DMS79 (cell line): ENCODE data around the gene HAAO.
"Not testable (repeated sequence)": the region's sequence is repeated elsewhere in the genome, so short reads cannot be mapped to it uniquely, and the experiment has no call there.

Experiments
- DNase-seq: peaks from one replicate; lab custom pipeline; 2025; lab: John Stamatoyannopoulos, UW

Gene HAAO

GRCh38 chr2:42748840-42749239 is 43.5 kb downstream of the HAAO start:
- no peak for DNase-seq

GRCh38 chr2:42747422-42747821 is 45.0 kb downstream of the HAAO start:
- DNase-seq: no peak

- DNase-seq: no peak
Measured at GRCh38 chr2:42744545-42745082, 47.8 kb downstream of the HAAO start.

- no peak for DNase-seq
Measured at GRCh38 chr2:42743659-42743990, 48.8 kb downstream of the HAAO start.

- no peak for DNase-seq
Measured at GRCh38 chr2:42742740-42743658, 49.4 kb downstream of the HAAO start.

- no peak for DNase-seq
Measured at GRCh38 chr2:42741140-42741539, 51.2 kb downstream of the HAAO start.

GRCh38 chr2:42736598-42737322 is 55.6 kb downstream of the HAAO start:
- DNase-seq: no peak

GRCh38 chr2:42733852-42734251 is 58.5 kb downstream of the HAAO start:
- no peak for DNase-seq

- not testable (repeated sequence) for DNase-seq
Measured at GRCh38 chr2:42731316-42731715, 61.1 kb downstream of the HAAO start.

- no peak for DNase-seq
Measured at GRCh38 chr2:42726680-42727079, 65.7 kb downstream of the HAAO start.

GRCh38 chr2:42725657-42726056 is 66.7 kb downstream of the HAAO start:
- no peak for DNase-seq

- no peak for DNase-seq
Measured at GRCh38 chr2:42724886-42725285, 67.5 kb downstream of the HAAO start.

- no peak for DNase-seq
Measured at GRCh38 chr2:42723465-42723864, 68.9 kb downstream of the HAAO start.

- DNase-seq: peak; percentile 90
Measured at GRCh38 chr2:42722320-42723190, 69.8 kb downstream of the HAAO start.

GRCh38 chr2:42721898-42722297 is 70.5 kb downstream of the HAAO start:
- DNase-seq: no peak
